T-cell (primary cell): ENCODE results near the gene ENOX1. TPM values are rescaled to one million over a fixed set of nuclear protein-coding genes. Genes with fewer than 3 reads are reported as not detected.

Experiments
- ATAC-seq, 4 experiments: fragments of 200-7000 bp in 3 of 4; fragments of 150-1000 bp in 1 of 4; cut with Tn5 transposase; replicated peaks in 1 of 4; 1 replicate in 3 of 4; 2 replicates in 1 of 4; pipeline ENCODE4 v1.10.0; 2021; ENCODE audit warnings: moderate library complexity in 3 of 4, mild to moderate bottlenecking in 2 of 4, moderate number of reproducible peaks in 1 of 4
- CTCF ChIA-PET, 2 donors: fragments of 300-600 bp; sonication (Branson Sonifier 250); formaldehyde crosslinking; loops; one replicate each; lab custom pipeline; 2022; ENCODE audit warnings: antibody characterized with exemption in 2 of 2; lab: Charles Lee
- POLR2A ChIA-PET, 2 donors: fragments of 300-600 bp; sonication (Branson Sonifier 250); formaldehyde crosslinking; loops; one replicate each; lab custom pipeline; 2022; ENCODE audit warnings: antibody characterized with exemption in 2 of 2; lab: Charles Lee
- DNase-seq, 35 experiments: peaks; one replicate each; pipeline versions ENCODE4 v3.0.0 to v3.0.0-alpha.2; 2013 to 2023
- H3K27ac ChIP-seq: one replicate; pipeline ENCODE4 v1.5.1; 2013; ENCODE audit warnings: low read length
- H3K27me3 ChIP-seq, 2 experiments: replicated peaks in 1 of 2; 1 replicate in 1 of 2; 2 replicates in 1 of 2; pipeline versions ENCODE4 v1.6.1 to v1.7.0; 2013; ENCODE audit warnings: low read length in 1 of 2, mixed read lengths in 1 of 2; ENCODE audit not compliant: control insufficient read depth in 2 of 2, insufficient read depth in 2 of 2; ENCODE audit errors: extremely low read depth in 1 of 2
- H3K36me3 ChIP-seq, 2 donors: 1 replicate in 1 of 2; 2 replicates in 1 of 2; pipeline versions ENCODE4 v1.6.1 to v1.7.0; 2013; ENCODE audit warnings: low read length in 1 of 2; ENCODE audit not compliant: control insufficient read depth in 2 of 2, insufficient read depth in 1 of 2; ENCODE audit errors: extremely low read depth in 1 of 2
- H3K4me1 ChIP-seq, 2 experiments: 1 replicate in 1 of 2; 2 replicates in 1 of 2; pipeline versions ENCODE4 v1.6.1 to v1.7.0; 2013; ENCODE audit warnings: low read length in 2 of 2, mixed read lengths in 1 of 2; ENCODE audit not compliant: insufficient read depth in 2 of 2, control insufficient read depth in 1 of 2; ENCODE audit errors: extremely low read depth in 1 of 2
- H3K4me3 ChIP-seq, 2 donors: 1 replicate in 1 of 2; 2 replicates in 1 of 2; pipeline versions ENCODE4 v1.5.1 to v1.7.0; 2013; ENCODE audit warnings: mild to moderate bottlenecking in 2 of 2, low read length in 1 of 2, moderate library complexity in 1 of 2; ENCODE audit not compliant: control insufficient read depth in 1 of 2; ENCODE audit errors: extremely low read depth in 1 of 2
- H3K9me3 ChIP-seq: 2 replicates; pipeline ENCODE4 v1.7.0; 2013
- H3K27ac Mint-ChIP-seq, 2 donors: one replicate each; pipeline ENCODE4 v1.8.0; 2020 to 2021; ENCODE audit warnings: mild to moderate bottlenecking in 2 of 2, mixed read lengths in 2 of 2
- H3K27me3 Mint-ChIP-seq, 2 donors: one replicate each; pipeline ENCODE4 v1.8.0; 2021 to 2022; ENCODE audit warnings: mixed read lengths in 2 of 2
- H3K36me3 Mint-ChIP-seq: one replicate; pipeline ENCODE4 v1.8.0; 2021; ENCODE audit warnings: mixed read lengths
- H3K4me1 Mint-ChIP-seq, 3 donors: one replicate each; pipeline ENCODE4 v1.8.0; 2020 to 2022; ENCODE audit warnings: mixed read lengths in 3 of 3, mild to moderate bottlenecking in 1 of 3
- H3K4me3 Mint-ChIP-seq, 3 donors: one replicate each; pipeline ENCODE4 v1.8.0; 2020 to 2022; ENCODE audit warnings: mild to moderate bottlenecking in 3 of 3, mixed read lengths in 3 of 3, moderate library complexity in 3 of 3
- H3K9me3 Mint-ChIP-seq, 3 donors: one replicate each; pipeline ENCODE4 v1.8.0; 2020 to 2022; ENCODE audit warnings: mixed read lengths in 3 of 3
- WGBS: methylation state at CpG from one replicate; pipeline ENCODE4 v1.1.5; 2013; ENCODE audit warnings: missing lambda C conversion rate; ENCODE audit not compliant: insufficient coverage; 5-methylcytosine and 5-hydroxymethylcytosine counted together
- total RNA-seq, 35 experiments: library from RNA in 6 of 35; stranded (reverse) in 6 of 35; fragments of 120-200 nt in 1 of 35; gene quantifications; one replicate each; pipeline versions ENCODE4 v1.2.1 to v1.2.4 and lab custom pipeline; 2013 to 2026

The ENOX1 gene
- total RNA-seq, 5 donors from 2014 or later (not counting 1 experiment from before 2014, with no cell fraction given): 0.10 TPM; not detected in 4

DNA sequence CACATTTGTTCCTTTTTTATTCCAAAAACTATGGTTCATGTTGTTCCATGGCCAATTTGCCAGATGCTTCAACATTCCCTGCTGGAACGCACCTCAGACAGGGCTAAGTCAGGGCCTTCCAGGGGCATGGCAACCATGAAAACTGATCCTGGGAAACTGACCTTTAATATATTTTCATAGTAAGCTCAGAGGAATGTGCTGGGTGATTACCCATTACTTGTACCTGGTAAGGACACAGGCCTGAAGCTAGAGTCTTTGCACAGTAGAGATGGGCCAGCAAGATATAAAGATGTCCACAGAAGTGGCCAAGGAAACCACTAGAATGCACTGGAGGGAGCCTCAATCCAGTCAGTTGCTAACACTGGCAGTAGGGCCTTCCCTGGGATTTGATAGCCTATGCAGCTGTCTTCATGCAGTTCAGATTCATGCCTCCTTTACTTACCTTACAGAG lies 353.1 kb downstream of the ENOX1 start:
- no peak for ATAC-seq
- no peak for DNase-seq
- 100% methylated on average over 1 of the region's 1 CpG for WGBS
- H3K36me3 Mint-ChIP-seq: no peaks in the 10 kb centered on the region
- CTCF ChIA-PET: no interaction called here
- H3K27ac Mint-ChIP-seq: no peak overlapping the region
- no peaks in the 10 kb centered on the region for H3K4me1 Mint-ChIP-seq
- H3K27me3 ChIP-seq: peaks cover 0 to 4% of the 10 kb centered on the region in 2 experiments
- H3K27ac ChIP-seq: no peak overlapping the region
- H3K27me3 Mint-ChIP-seq: peaks cover 2 to 4% of the 10 kb centered on the region in 2 donors
- H3K36me3 ChIP-seq: no peaks in the 10 kb centered on the region
- H3K9me3 Mint-ChIP-seq: no peaks in the 10 kb centered on the region
- H3K4me3 Mint-ChIP-seq: no peak overlapping the region
- H3K4me3 ChIP-seq: no peak overlapping the region
- H3K4me1 ChIP-seq: no peaks in the 10 kb centered on the region
- POLR2A ChIA-PET: no interaction called here
- no peaks in the 10 kb centered on the region for H3K9me3 ChIP-seq

DNA sequence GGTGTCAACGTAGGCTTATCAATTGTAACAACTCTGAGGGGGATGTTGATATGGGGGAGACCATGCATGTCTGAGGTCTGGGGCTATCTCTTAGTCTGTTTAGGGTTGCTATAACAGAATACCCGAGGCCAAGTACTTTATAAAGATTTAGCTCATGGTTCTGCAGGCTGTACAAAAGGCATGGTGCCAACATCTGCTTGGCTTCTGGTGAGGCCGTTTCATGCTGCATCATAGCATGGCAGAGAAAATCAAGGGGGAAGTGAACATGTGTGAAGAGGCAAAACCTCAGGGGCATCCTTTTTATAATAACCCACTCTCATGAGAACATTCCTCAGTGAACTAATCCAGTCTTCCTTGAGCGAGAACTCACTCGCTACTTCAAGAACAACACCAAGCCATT lies 353.8 kb downstream of the ENOX1 start:
- POLR2A ChIA-PET: no interaction called here
- no CpG with 5 or more reads among the region's 5 CpGs for WGBS
- Histone ChIP-seq H3K4me3 (no peak overlapping the region), H3K36me3 (no peaks in the 10 kb centered on the region), H3K27ac (no peak overlapping the region), H3K9me3 (no peaks in the 10 kb centered on the region), H3K4me1 (no peaks in the 10 kb centered on the region), H3K27me3 (peaks cover 0 to 4% of the 10 kb centered on the region in 2 experiments)
- Mint-ChIP-seq H3K27ac (no peak overlapping the region), H3K4me3 (no peak overlapping the region), H3K9me3 (no peaks in the 10 kb centered on the region), H3K27me3 (peaks cover 0 to 1% of the 10 kb centered on the region in 2 donors), H3K36me3 (no peaks in the 10 kb centered on the region), H3K4me1 (no peaks in the 10 kb centered on the region)
- CTCF ChIA-PET: no interaction called here
- DNase-seq (no peak), ATAC-seq (no peak)

DNA sequence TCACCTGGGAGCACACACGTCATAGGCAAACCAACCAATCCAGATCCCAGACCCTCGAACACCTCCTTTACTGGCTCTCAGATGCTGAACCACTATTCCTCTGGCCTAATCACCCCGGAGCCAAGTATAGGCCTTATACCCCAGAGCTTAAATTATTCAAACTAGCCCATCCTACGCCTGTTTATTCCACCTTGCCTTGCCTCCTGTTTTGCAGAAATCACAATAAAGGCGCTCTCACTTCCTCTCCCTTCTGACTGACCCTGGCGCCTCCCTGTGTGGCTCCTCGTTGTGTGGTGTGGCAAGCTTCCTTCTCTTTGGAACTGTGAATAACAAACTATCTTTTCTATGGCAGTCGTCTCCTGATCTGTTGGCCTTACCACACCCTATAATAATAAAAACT lies 354.9 kb downstream of the ENOX1 start:
- DNase-seq (no peak), ATAC-seq (no peak)
- H3K4me3 Mint-ChIP-seq: no peak overlapping the region
- Histone ChIP-seq H3K27me3 (peaks cover 0 to 4% of the 10 kb centered on the region in 2 experiments), H3K4me1 (no peaks in the 10 kb centered on the region), H3K36me3 (no peaks in the 10 kb centered on the region), H3K27ac (no peak overlapping the region), H3K4me3 (no peak overlapping the region), H3K9me3 (no peaks in the 10 kb centered on the region)
- H3K9me3 Mint-ChIP-seq: no peaks in the 10 kb centered on the region
- ChIA-PET POLR2A (no interaction called here), CTCF (no interaction called here)
- no peaks in the 10 kb centered on the region for H3K36me3 Mint-ChIP-seq
- no peaks in the 10 kb centered on the region for H3K4me1 Mint-ChIP-seq
- H3K27ac Mint-ChIP-seq: no peak overlapping the region
- 96% methylated on average over 6 of the region's 8 CpGs for WGBS
- no peaks in the 10 kb centered on the region for H3K27me3 Mint-ChIP-seq

DNA sequence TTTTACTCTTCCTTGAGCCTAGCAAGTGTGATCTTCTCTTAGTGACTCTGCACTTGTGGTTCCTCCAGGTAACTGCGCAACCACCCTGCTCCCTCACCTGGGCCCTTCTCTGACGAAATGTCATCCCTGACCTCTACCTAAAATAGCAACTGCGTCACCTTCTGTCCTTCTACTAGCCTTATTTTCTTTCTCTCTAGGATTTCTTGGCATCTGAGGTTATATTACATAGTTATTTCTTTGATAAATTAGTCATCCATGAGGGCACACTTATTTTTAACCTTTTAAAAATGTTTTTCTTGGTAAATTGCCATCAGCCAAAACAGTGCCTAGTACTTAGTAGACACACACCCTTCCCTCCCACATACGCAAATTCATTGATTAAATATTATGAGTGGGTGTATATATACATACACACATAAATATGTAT lies 355.5 kb downstream of the ENOX1 start:
- Histone ChIP-seq H3K36me3 (no peaks in the 10 kb centered on the region), H3K27me3 (peaks cover 0 to 4% of the 10 kb centered on the region in 2 experiments), H3K4me1 (no peaks in the 10 kb centered on the region), H3K27ac (no peak overlapping the region), H3K4me3 (no peak overlapping the region), H3K9me3 (no peaks in the 10 kb centered on the region)
- no CpG with 5 or more reads among the region's 4 CpGs for WGBS
- Mint-ChIP-seq H3K27ac (no peak overlapping the region), H3K27me3 (no peaks in the 10 kb centered on the region), H3K36me3 (no peaks in the 10 kb centered on the region), H3K9me3 (no peaks in the 10 kb centered on the region), H3K4me3 (no peak overlapping the region), H3K4me1 (no peaks in the 10 kb centered on the region)
- DNase-seq: no peak
- ChIA-PET CTCF (no interaction called here), POLR2A (no interaction called here)
- ATAC-seq: no peak

DNA sequence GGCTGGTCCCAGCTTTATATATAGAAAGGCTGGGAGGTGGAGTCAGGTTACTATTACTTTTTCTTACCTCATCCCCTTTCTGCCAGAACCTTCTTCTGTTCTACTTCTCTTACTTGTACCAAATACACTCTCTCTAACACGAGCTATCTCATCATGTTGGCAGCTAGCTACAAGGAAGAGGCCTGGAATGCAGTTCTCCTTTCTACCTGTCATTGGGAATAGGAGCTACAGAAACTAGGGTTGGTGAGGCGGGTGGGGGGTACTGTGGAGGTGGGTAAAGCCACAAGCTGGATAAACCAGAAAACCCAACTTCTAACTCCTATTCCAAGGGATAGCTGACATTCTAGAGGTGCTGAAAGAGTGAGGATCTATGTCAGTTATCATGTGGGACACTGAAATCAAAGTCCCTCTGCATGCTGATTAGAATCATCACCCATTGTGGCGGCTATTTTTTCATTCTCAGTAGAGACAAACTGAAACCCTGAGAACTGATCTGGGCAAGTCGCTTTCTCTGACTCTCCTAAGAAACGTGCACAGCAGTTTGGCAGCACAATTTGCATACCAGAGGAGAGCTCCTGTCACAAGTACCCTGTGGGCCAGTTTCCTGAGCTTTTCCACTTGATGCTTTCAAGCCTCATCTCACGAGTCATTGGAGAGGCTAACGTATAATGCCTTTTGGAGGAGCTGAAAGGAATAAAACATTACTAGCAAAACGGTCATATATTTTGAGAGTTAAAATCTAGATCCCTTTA lies 358.1 kb downstream of the ENOX1 start:
- no peak for ATAC-seq
- H3K27ac ChIP-seq: no peak overlapping the region
- peaks cover 0 to 4% of the 10 kb centered on the region in 2 experiments for H3K27me3 ChIP-seq
- Mint-ChIP-seq H3K36me3 (no peaks in the 10 kb centered on the region), H3K27me3 (no peaks in the 10 kb centered on the region), H3K4me3 (no peak overlapping the region), H3K27ac (no peak overlapping the region), H3K4me1 (no peaks in the 10 kb centered on the region), H3K9me3 (no peaks in the 10 kb centered on the region)
- no peak overlapping the region for H3K4me3 ChIP-seq
- POLR2A ChIA-PET: no interaction called here
- WGBS: 46% methylated on average over 3 of the region's 8 CpGs
- H3K9me3 ChIP-seq: no peaks in the 10 kb centered on the region
- H3K36me3 ChIP-seq: no peaks in the 10 kb centered on the region
- CTCF ChIA-PET: no interaction called here
- no peaks in the 10 kb centered on the region for H3K4me1 ChIP-seq
- no peak for DNase-seq

DNA sequence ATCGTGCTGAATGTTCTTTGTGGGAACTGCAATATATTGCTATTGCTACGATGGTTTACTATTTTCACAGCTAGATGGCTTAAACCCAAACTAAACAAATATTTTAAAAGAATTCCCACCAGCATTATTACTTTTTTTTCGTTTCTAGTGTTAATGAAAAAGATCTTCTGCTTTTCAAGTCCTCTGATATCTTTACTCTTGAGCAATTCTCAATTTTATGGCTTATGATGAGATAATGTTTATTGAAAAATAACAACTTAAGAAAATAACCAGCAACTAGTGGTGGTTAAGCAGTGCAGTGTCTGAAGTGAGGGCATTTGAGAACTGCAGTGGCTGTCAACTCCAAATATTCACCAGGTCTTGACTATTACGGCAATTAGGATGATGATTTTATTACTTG lies 360.4 kb downstream of the ENOX1 start:
- H3K27ac Mint-ChIP-seq: no peak overlapping the region
- CTCF ChIA-PET: no interaction called here

More for the DNA sequence above, 360.4 kb downstream of the ENOX1 start:
- H3K9me3 Mint-ChIP-seq: no peaks in the 10 kb centered on the region
- ATAC-seq: no peak
- no peaks in the 10 kb centered on the region for H3K36me3 ChIP-seq
- no peak overlapping the region for H3K27ac ChIP-seq
- H3K27me3 Mint-ChIP-seq: no peaks in the 10 kb centered on the region
- H3K4me1 ChIP-seq: no peaks in the 10 kb centered on the region
- H3K9me3 ChIP-seq: no peaks in the 10 kb centered on the region
- no peak overlapping the region for H3K4me3 ChIP-seq
- DNase-seq: no peak
- POLR2A ChIA-PET: no interaction called here
- H3K4me3 Mint-ChIP-seq: no peak overlapping the region
- no peaks in the 10 kb centered on the region for H3K36me3 Mint-ChIP-seq
- WGBS: no CpG with 5 or more reads among the region's 4 CpGs
- no peaks in the 10 kb centered on the region for H3K27me3 ChIP-seq
- H3K4me1 Mint-ChIP-seq: no peaks in the 10 kb centered on the region
